Ishikawa (cell line): Measurements from ENCODE around the gene MYBPC1.

Source experiments
- CEBPB ChIP-seq: IDR thresholded peaks from 2 replicates; pipeline ENCODE4 v1.6.1; 2012
- CREB1 ChIP-seq: IDR thresholded peaks from 2 replicates; pipeline ENCODE4 v1.6.1; 2012; ENCODE audit warnings: low read depth
- EGR1 ChIP-seq: IDR thresholded peaks from 2 replicates; pipeline ENCODE4 v1.6.1; 2012
- EP300 ChIP-seq: IDR thresholded peaks from 2 replicates; pipeline ENCODE4 v1.6.1; 2012; ENCODE audit warnings: borderline replicate concordance
- FOXM1 ChIP-seq: IDR thresholded peaks from 2 replicates; pipeline ENCODE4 v1.6.1; 2012; ENCODE audit warnings: low read depth, borderline replicate concordance
- MAX ChIP-seq: IDR thresholded peaks from 2 replicates; pipeline ENCODE4 v1.6.1; 2012
- NFIC ChIP-seq: IDR thresholded peaks from 2 replicates; pipeline ENCODE4 v1.6.1; 2012
- RAD21 ChIP-seq: IDR thresholded peaks from 2 replicates; pipeline ENCODE4 v1.6.1; 2012; ENCODE audit warnings: low read depth
- REST ChIP-seq: IDR thresholded peaks from 2 replicates; pipeline ENCODE4 v1.6.1; 2012; ENCODE audit warnings: low read depth, mild to moderate bottlenecking
- TAF1 ChIP-seq: IDR thresholded peaks from 2 replicates; pipeline ENCODE4 v1.6.1; 2012; ENCODE audit warnings: low read depth, mild to moderate bottlenecking
- TCF12 ChIP-seq: IDR thresholded peaks from 2 replicates; pipeline ENCODE4 v1.6.1; 2012; ENCODE audit warnings: low read depth
- TEAD4 ChIP-seq: IDR thresholded peaks from 2 replicates; pipeline ENCODE4 v1.6.1; 2012
- USF1 ChIP-seq: IDR thresholded peaks from 2 replicates; pipeline ENCODE4 v1.6.1; 2012
- YY1 ChIP-seq: IDR thresholded peaks from 2 replicates; pipeline ENCODE4 v1.6.1; 2012; ENCODE audit warnings: low read depth
- ZBTB7A ChIP-seq: IDR thresholded peaks from 2 replicates; pipeline ENCODE4 v1.6.1; 2012; ENCODE audit warnings: low read depth

MYBPC1 gene

GRCh38 chr12:101671157-101671791 lies 76.5 kb downstream of the MYBPC1 start:
- TF ChIP-seq CEBPB (no peak), YY1 (no peak), ZBTB7A (no peak), USF1 (no peak), RAD21 (no peak), CREB1 (no peak)

- TF ChIP-seq NFIC (no peak), MAX (no peak), CEBPB (no peak), ZBTB7A (no peak), YY1 (no peak), RAD21 (no peak), EP300 (no peak), USF1 (no peak), CREB1 (no peak), REST (no peak), FOXM1 (no peak), TEAD4 (no peak), EGR1 (no peak), TCF12 (no peak), TAF1 (no peak)
Observed at GRCh38 chr12:101671833-101672232, 77.1 kb downstream of the MYBPC1 start.

- TF ChIP-seq NFIC (no peak), EP300 (no peak), MAX (no peak), ZBTB7A (no peak), YY1 (no peak), TAF1 (no peak), TEAD4 (no peak)
Observed at GRCh38 chr12:101675555-101675954, 80.8 kb downstream of the MYBPC1 start.

- no peak for TF ChIP-seq EGR1
Observed at GRCh38 chr12:101678081-101678480, 83.3 kb downstream of the MYBPC1 start.

- TF ChIP-seq USF1 (no peak), CREB1 (no peak), EP300 (no peak), TCF12 (no peak), CEBPB (no peak), MAX (no peak), ZBTB7A (no peak), YY1 (no peak)
Observed at GRCh38 chr12:101680240-101680639, 85.5 kb downstream of the MYBPC1 start.

- TF ChIP-seq RAD21 (no peak), MAX (no peak), TCF12 (no peak)
Observed at GRCh38 chr12:101680647-101681046, 85.9 kb downstream of the MYBPC1 start.

- TF ChIP-seq REST, result no peak
- TF ChIP-seq USF1, result no peak
- no peak for TF ChIP-seq RAD21
- no peak for TF ChIP-seq MAX
Observed at GRCh38 chr12:101685092-101685491, 90.3 kb downstream of the MYBPC1 start.
